GM12873 (cell line): ENCODE measurements around the gene IP6K3.

ENCODE experiments used
- TF ChIP-seq, protein P1 (sequence below): IDR thresholded peaks from 2 replicates; pipeline ENCODE4 v1.5.1; 2012; ENCODE audit warnings: low read depth, mild to moderate bottlenecking, moderate library complexity, low read length, control low read depth; ENCODE audit not compliant: insufficient read depth; ENCODE audit errors: missing control alignments

IP6K3 gene

DNA sequence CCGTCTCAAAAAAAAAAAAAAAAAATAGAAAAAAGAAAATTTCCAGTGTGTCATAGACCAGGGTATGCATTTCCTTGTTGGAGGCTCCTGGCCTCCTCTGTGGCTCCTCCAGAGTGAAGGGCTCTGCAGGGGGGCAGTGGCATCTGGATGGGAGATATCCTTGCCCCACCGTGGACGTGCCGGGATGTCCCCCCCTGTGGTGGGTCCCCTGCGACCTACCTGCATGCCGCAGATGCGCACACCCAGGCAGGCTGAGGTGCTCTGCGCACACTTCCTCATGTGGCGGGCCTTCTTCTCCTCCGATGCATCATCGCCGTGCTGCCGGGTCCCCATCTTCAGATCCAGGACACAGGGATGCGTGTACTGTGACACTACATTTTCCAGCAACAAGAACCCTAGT is 21.5 kb downstream of the IP6K3 start:
- TF ChIP-seq, protein P1, sequence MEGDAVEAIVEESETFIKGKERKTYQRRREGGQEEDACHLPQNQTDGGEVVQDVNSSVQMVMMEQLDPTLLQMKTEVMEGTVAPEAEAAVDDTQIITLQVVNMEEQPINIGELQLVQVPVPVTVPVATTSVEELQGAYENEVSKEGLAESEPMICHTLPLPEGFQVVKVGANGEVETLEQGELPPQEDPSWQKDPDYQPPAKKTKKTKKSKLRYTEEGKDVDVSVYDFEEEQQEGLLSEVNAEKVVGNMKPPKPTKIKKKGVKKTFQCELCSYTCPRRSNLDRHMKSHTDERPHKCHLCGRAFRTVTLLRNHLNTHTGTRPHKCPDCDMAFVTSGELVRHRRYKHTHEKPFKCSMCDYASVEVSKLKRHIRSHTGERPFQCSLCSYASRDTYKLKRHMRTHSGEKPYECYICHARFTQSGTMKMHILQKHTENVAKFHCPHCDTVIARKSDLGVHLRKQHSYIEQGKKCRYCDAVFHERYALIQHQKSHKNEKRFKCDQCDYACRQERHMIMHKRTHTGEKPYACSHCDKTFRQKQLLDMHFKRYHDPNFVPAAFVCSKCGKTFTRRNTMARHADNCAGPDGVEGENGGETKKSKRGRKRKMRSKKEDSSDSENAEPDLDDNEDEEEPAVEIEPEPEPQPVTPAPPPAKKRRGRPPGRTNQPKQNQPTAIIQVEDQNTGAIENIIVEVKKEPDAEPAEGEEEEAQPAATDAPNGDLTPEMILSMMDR: no peak

DNA sequence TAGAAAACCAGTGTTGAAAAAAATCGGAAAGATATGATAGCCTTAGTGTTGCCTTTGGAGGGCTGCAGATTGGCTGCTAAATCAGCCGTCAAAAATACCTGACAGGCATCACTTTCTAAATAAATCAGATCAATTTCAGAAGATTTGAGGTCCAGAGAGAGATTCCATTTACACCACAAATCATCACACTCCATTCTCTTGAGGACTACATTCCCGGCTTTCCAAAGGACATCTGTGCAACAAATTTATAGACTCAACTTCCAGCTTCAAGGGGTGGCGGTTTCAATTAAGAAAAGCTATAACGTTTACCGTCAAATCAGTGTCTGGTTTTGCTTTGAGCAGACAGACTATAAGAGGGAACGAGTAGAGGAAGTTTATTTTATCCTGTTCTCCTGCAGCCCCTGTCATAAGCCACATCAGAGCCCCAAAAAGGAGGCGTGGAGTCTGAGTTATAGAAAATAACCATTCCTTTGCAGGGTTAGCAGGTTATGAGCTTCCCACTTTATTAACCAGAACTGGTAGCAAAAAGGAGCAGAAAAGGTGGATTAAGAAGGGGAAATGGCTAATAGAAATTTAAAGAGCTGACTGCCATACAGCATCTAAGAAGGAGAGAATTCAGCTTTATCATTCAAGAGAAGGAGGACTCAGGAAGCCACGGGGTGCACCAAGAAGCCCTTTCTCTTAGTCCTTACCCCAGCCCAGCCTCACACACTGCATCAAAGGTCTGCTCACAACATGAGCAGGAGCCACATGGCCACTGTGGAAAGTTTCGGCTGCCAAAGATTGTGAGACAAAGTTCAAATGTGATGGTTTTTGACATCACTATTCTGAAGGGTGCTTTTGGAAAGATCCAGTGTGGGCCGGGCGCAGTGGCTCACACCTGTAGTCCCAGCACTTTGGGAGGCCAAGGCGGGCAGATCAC is 22.3 kb downstream of the IP6K3 start:
- TF ChIP-seq, protein P1: no peak

DNA sequence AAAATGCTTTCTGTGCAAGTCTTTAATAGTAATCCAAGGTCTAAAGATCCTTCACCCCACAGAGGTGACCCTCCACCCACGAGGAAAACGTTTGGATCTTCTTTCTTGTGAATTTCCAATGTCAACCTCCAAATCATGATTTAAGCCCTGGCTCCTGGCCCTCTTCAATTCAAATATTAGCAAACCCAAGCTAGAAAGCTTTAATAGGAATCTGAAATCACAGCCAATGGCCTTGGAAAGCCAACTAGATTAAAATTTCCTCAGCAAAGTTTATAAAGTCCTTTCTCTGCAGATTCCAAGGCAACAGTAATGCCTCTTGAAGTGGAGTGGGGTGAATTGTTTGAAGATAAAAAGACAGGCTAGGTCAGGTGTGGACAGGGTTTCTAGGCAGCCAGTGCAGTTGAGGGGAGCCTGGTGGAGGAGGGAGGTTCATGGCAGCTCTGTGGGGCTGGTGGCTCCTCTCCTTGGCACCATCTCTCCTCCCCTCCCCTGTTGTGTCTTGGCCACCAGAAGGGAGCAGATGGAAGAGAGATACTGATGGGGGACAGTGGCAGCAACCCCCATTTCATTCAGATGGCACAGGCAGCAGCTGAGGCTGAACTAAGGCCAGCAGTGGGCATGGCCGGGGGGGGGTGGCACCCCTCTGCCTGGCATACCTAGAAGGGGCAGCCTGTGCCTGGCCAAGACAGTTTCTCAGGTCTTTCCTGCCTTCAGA is 23.2 kb downstream of the IP6K3 start:
- TF ChIP-seq, protein P1: no peak

DNA sequence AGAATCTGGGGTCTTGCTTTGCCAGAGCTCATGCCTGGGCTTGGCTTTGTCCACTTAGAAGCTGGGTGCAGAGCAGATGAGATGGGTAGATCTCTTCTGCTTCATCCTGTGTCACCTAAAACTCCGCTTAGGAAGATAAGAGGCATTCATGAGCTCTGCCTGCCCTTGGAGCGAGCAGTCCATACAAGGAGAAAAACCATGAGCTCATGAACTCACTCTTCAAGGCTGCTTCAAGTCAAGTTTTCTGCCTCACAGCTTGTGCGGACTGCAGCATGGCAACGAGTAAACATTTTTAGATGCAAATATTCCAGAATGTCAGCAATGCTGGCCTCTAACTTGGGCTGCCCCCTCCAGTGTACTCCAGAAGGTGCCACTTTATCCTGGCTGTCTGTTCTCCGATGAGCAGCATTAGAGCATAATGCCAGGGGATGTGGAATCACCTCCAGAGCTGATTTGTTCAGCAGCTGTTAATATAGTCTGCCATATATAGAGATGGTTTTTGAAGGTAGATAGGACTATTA is 24.5 kb downstream of the IP6K3 start:
- TF ChIP-seq, protein P1: no peak

DNA sequence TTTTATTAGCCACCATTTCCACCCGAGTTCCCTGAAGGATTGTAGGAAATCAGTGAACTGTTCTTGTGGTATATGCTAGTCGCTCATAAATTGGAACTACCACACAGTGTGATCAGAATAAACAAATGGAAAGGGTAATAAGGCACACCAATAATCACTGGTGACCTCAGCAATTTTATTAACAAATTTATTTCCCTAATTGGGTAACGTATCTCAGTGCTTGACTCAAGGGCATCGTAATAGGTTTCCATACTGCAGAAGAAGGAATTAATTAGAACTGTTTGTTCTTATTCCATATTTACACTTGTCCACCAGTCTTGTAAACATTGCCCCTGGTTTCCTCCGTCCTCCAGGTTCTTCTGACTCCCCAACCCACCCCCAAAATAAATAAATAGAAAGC is 25.2 kb downstream of the IP6K3 start:
- TF ChIP-seq, protein P1: no peak

DNA sequence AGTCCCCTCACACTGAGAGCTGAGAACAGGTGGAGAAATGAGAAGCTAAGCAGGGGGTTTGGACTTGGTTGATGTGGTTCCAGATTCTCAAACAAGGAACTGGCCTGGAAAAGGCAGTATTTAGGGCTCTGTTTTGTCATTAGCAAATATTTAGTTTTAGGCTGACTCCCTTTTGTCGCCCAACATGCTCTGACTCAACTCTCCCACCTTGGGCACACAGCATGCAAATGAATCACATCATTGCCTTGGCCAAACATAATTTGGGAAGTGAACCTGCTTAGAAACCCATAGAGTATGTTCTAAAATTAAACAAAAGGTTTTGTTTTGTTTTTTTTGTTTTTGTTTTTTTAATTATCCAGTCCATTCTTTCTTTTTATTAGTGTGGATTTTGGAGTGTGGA is 25.7 kb downstream of the IP6K3 start:
- TF ChIP-seq, protein P1: no peak
